MCF 10A (cell line): ENCODE data around the gene SMG6. TPM values are rescaled to one million over a fixed set of nuclear protein-coding genes. Genes with fewer than 3 reads are reported as not detected.

Source experiments
- BruUV-seq: library from RNA; stranded (reverse); fragments of 400-500 nt; replicated peaks from 2 replicates; lab custom pipeline; 2021; lab: Mats Ljungman, UMichigan
- CTCF ChIA-PET: fragments of 300-600 bp; sonication (Branson Sonifier 250); formaldehyde crosslinking; extraction: SDS; loops from one replicate; lab custom pipeline; 2021; ENCODE audit warnings: antibody characterized with exemption, inconsistent platforms; lab: Yijun Ruan, JAX
- POLR2A ChIA-PET: fragments of 300-600, 350-650 bp; sonication (Branson Sonifier 250); formaldehyde crosslinking; extraction: SDS; loops from one replicate; lab custom pipeline; 2020; ENCODE audit warnings: antibody characterized with exemption, inconsistent platforms; lab: Yijun Ruan, JAX
- DNase-seq: peaks from one replicate; pipeline ENCODE4 v3.0.0-alpha.2; 2018; ENCODE audit not compliant: unreplicated experiment
- H3K27ac Mint-ChIP-seq: one replicate; pipeline ENCODE4 v1.8.0; 2022; ENCODE audit warnings: mild to moderate bottlenecking, low read depth, mixed read lengths; ENCODE audit not compliant: unreplicated experiment
- H3K27me3 Mint-ChIP-seq: one replicate; pipeline ENCODE4 v1.8.0; 2022; ENCODE audit warnings: mixed read lengths; ENCODE audit not compliant: insufficient read depth, unreplicated experiment
- H3K36me3 Mint-ChIP-seq: one replicate; pipeline ENCODE4 v1.8.0; 2022; ENCODE audit warnings: mild to moderate bottlenecking, moderate library complexity, mixed read lengths; ENCODE audit not compliant: insufficient read depth, unreplicated experiment
- H3K4me1 Mint-ChIP-seq: one replicate; pipeline ENCODE4 v1.8.0; 2022; ENCODE audit warnings: mixed read lengths; ENCODE audit not compliant: insufficient read depth, unreplicated experiment
- H3K4me3 Mint-ChIP-seq: one replicate; pipeline ENCODE4 v1.8.0; 2022; ENCODE audit warnings: mild to moderate bottlenecking, moderate library complexity, mixed read lengths; ENCODE audit not compliant: unreplicated experiment
- H3K9me3 Mint-ChIP-seq: one replicate; pipeline ENCODE4 v1.8.0; 2022; ENCODE audit warnings: mixed read lengths; ENCODE audit not compliant: unreplicated experiment
- CTCF ChIP-seq: fragments of 200-600 bp; IDR thresholded peaks from one replicate; pipeline ENCODE4 v1.8.0; 2022; ENCODE audit warnings: antibody characterized with exemption, mild to moderate bottlenecking; ENCODE audit not compliant: unreplicated experiment
- intact Hi-C: fragments of 100-400 bp; cut with micrococcal nuclease; formaldehyde crosslinking; loops from 2 replicates; pipeline ENCODE4 v1.14.1; 2022
- total RNA-seq: library from RNA; stranded (reverse); gene quantifications from 2 replicates; pipeline ENCODE4 v1.2.3, GENCODE V29; 2022

SMG6 gene
- total RNA-seq, 1 experiment from 2014 or later = 17.0 TPM

GRCh38 chr17:2186937-2187336 is 116.6 kb downstream of the SMG6 start:
- intact Hi-C loops = no loop called here
- ChIA-PET CTCF (interaction anchor here (0.6 to 1.4 kb wide), 2 partner anchors 58 to 131 kb away, joined by 3 to 7 read pairs; no protein-coding TSS in a partner anchor), POLR2A (no interaction called here)
- no peak for DNase-seq
- no TSS peak for BruUV-seq
- Mint-ChIP-seq H3K4me1 (peaks cover 16% of the 10 kb centered on the region), H3K27me3 (no peaks in the 10 kb centered on the region), H3K9me3 (no peaks in the 10 kb centered on the region), H3K36me3 (peaks cover 42% of the 10 kb centered on the region), H3K27ac (peak overlapping the region; percentile 57), H3K4me3 (no peak overlapping the region)
- no peak for TF ChIP-seq CTCF

GRCh38 chr17:2184993-2185931 is 118.3 kb downstream of the SMG6 start:
- Mint-ChIP-seq H3K4me3 (no peak overlapping the region), H3K4me1 (peaks cover 11% of the 10 kb centered on the region), H3K27me3 (no peaks in the 10 kb centered on the region), H3K36me3 (peaks cover 48% of the 10 kb centered on the region), H3K27ac (peak overlapping the region; percentile 60), H3K9me3 (no peaks in the 10 kb centered on the region)
- intact Hi-C loops = no loop called here
- DNase-seq = no peak
- ChIA-PET CTCF (interaction anchor here (1.4 kb wide), 1 partner anchor 60 kb away, joined by 7 read pairs; no protein-coding TSS in a partner anchor), POLR2A (no interaction called here)
- no peak for TF ChIP-seq CTCF
- no TSS peak for BruUV-seq

- Mint-ChIP-seq H3K27ac (no peak overlapping the region), H3K4me1 (peaks cover 4% of the 10 kb centered on the region), H3K9me3 (no peaks in the 10 kb centered on the region), H3K4me3 (no peak overlapping the region), H3K27me3 (no peaks in the 10 kb centered on the region), H3K36me3 (peaks cover 45% of the 10 kb centered on the region)
- intact Hi-C loops = no loop called here
- POLR2A ChIA-PET = no interaction called here
- no peak for DNase-seq
- BruUV-seq = no TSS peak
- CTCF ChIA-PET = interaction anchor here (0.6 kb wide), 1 partner anchor 558 kb away, joined by 3 read pairs; no protein-coding TSS in a partner anchor
- TF ChIP-seq CTCF = no peak
Observed at GRCh38 chr17:2183346-2183745, 120.2 kb downstream of the SMG6 start.

- H3K4me3 Mint-ChIP-seq = no peak overlapping the region
- H3K9me3 Mint-ChIP-seq = no peaks in the 10 kb centered on the region
- ChIA-PET CTCF (interaction anchor here (0.6 to 0.7 kb wide), 3 partner anchors 18 to 348 kb away, joined by 3 read pairs; no protein-coding TSS in a partner anchor), POLR2A (interaction anchor here (0.5 to 1.0 kb wide), 2 partner anchors 27 to 102 kb away, joined by 3 read pairs; no protein-coding TSS in a partner anchor)
- no TSS peak for BruUV-seq
- H3K27me3 Mint-ChIP-seq = no peaks in the 10 kb centered on the region
- no peak for DNase-seq
- H3K4me1 Mint-ChIP-seq = no peaks in the 10 kb centered on the region
- H3K27ac Mint-ChIP-seq = no peak overlapping the region
- TF ChIP-seq CTCF = no peak
- H3K36me3 Mint-ChIP-seq = peaks cover 40% of the 10 kb centered on the region
- intact Hi-C loops = no loop called here
Observed at GRCh38 chr17:2181897-2182448, 121.6 kb downstream of the SMG6 start.
